Spinal cord (tissue), 10 donors: ENCODE data around the gene ALG14. TPM values are rescaled to one million over a fixed set of nuclear protein-coding genes. Genes with fewer than 3 reads are reported as not detected.

Source experiments
- DNase-seq, 6 donors: peaks; one replicate each; pipeline versions ENCODE4 v3.0.0 to v3.0.0-alpha.2; 2013 to 2015; ENCODE audit warnings: low spot score in 6 of 6, low read depth in 4 of 6
- H3K27ac ChIP-seq: one replicate; pipeline ENCODE4 v1.5.1; 2013; ENCODE audit warnings: low read depth, low read length, control low read depth
- H3K27me3 ChIP-seq: one replicate; pipeline ENCODE4 v1.6.1; 2013; ENCODE audit warnings: low read length; ENCODE audit not compliant: control insufficient read depth, insufficient read depth
- H3K36me3 ChIP-seq: one replicate; pipeline ENCODE4 v1.6.1; 2013; ENCODE audit warnings: low read length; ENCODE audit not compliant: control insufficient read depth, insufficient read depth
- H3K4me1 ChIP-seq: one replicate; pipeline ENCODE4 v1.6.1; 2013; ENCODE audit warnings: low read length; ENCODE audit not compliant: control insufficient read depth, insufficient read depth
- H3K4me3 ChIP-seq: one replicate; pipeline ENCODE4 v1.5.1; 2013; ENCODE audit warnings: low read depth, low read length, control low read depth
- H3K9me3 ChIP-seq: one replicate; pipeline ENCODE4 v1.6.1; 2013; ENCODE audit warnings: low read length; ENCODE audit not compliant: control insufficient read depth, insufficient read depth
- WGBS: methylation state at CpG from one replicate; pipeline ENCODE4 v1.1.5; 2013; ENCODE audit warnings: missing lambda C conversion rate; ENCODE audit not compliant: insufficient coverage; 5-methylcytosine and 5-hydroxymethylcytosine counted together
- polyA plus RNA-seq, 2 donors: library from polyadenylated mRNA; unstranded; fragments of 120-200 nt; gene quantifications; one replicate each; pipeline ENCODE4 v1.2.1, GENCODE V29; 2013; ENCODE audit not compliant: insufficient read length in 2 of 2
- total RNA-seq, 2 donors: library from RNA; depleted of rRNA in 1 of 2; stranded (reverse); fragments of 120-200 nt in 1 of 2; fragments of >200 nt in 1 of 2; gene quantifications; one replicate each; pipeline versions ENCODE4 v1.2.3 to v1.2.4, GENCODE V29; 2013 to 2014
- donor health status: healthy.

ALG14 gene
- total and polyA plus RNA-seq, 4 donors = 4.0 to 14.4 (median 8.2) TPM

DNA sequence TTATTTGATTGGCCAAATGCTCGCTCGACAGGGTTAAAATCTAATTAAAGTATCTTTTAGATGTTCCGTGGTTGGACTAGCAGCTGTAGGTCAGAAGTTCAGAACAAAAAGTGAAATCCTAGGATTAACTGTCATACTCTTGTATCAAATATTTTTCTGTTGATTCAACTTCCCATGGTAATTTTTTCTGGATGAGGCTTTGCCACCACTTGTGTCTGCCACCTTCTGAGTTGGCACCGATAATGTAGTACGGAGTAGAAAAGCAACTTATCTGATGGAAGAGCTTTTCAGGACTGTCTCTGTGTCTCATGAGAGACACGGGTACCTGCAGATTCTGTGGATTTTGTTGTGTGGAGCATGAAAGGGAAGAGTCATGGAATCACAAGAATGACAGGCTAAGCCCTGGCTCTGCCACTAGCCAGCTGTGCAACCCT is 101.2 kb downstream of the ALG14 start:
- Histone ChIP-seq H3K27ac (no peak overlapping the region), H3K4me3 (no peak overlapping the region), H3K27me3 (no peaks in the 10 kb centered on the region), H3K36me3 (peaks cover 2% of the 10 kb centered on the region), H3K9me3 (no peaks in the 10 kb centered on the region), H3K4me1 (no peaks in the 10 kb centered on the region)
- WGBS = 86% methylated on average over 3 of the region's 6 CpGs
- no peak for DNase-seq

DNA sequence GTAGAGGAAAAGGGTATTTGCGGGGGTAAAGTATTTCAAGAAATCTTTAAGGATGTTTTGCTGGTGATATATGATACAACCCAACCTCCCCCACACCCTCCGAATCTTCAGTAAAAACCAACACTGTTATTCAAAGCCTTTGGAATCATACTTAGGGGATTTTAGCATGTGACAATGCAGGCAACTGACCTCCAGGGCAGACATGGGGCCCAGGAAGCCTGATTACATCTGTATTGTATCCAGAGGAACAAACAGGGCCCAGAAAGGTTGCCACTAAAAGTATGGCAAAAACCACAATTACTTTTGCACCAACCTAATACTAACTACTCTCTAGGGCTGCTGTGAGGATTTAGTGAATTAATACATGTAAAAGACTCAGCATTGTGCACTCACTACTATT is 102.0 kb downstream of the ALG14 start:
- no peak for DNase-seq

DNA sequence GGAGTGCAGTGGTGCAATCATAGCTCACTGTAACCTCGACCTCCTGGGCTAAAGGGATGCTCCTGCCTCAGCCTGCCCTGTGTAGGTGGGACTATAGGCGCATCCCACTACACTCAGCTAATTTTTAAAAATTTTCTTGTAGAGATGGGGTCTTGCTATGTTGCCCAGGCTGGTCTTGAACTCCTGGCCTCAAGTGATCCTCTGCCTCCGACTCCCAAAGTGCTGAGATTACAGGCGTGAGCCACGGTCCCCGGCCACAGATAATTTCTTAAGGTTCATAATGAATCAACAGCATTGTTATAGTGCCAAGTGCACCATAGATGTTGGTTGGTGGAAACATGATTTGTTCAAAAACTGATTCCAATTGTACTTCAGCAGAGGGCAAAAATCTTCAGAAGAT is 103.6 kb downstream of the ALG14 start:
- H3K9me3 ChIP-seq = no peaks in the 10 kb centered on the region
- no peak for DNase-seq
- no CpG with 5 or more reads among the region's 6 CpGs for WGBS
- no peaks in the 10 kb centered on the region for H3K27me3 ChIP-seq
- no peak overlapping the region for H3K4me3 ChIP-seq
- no peak overlapping the region for H3K27ac ChIP-seq
- peaks cover 2% of the 10 kb centered on the region for H3K36me3 ChIP-seq
- no peaks in the 10 kb centered on the region for H3K4me1 ChIP-seq

More for the DNA sequence above, 102.0 kb downstream of the ALG14 start:
- H3K27ac ChIP-seq = no peak overlapping the region
- no peaks in the 10 kb centered on the region for H3K27me3 ChIP-seq
- 20% methylated on average over 1 of the region's 2 CpGs for WGBS
- H3K9me3 ChIP-seq = no peaks in the 10 kb centered on the region
- peaks cover 2% of the 10 kb centered on the region for H3K36me3 ChIP-seq
- no peaks in the 10 kb centered on the region for H3K4me1 ChIP-seq
- H3K4me3 ChIP-seq = no peak overlapping the region

DNA sequence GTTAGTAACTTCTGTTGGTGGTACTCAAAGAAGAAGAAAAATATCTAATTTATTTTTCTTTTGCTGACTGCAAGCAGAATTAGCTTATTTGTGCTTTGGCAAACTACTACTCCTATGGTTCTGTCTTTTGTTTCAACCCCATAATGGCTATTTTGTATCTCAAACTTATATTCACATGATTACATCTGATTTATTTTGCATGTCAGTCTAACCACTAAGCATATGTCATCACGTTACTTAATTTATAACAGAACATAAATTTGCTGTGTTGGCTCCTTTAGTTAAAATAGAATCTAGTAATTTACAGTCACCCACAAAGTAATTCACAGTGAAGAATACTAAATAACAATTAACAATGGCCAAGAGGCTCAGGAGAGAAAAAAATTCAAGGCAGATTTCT is 106.7 kb downstream of the ALG14 start:
- Histone ChIP-seq H3K27ac (no peak overlapping the region), H3K4me3 (no peak overlapping the region), H3K9me3 (no peaks in the 10 kb centered on the region), H3K36me3 (no peaks in the 10 kb centered on the region), H3K4me1 (no peaks in the 10 kb centered on the region), H3K27me3 (no peaks in the 10 kb centered on the region)
- no peak for DNase-seq
- WGBS = no CpG with 5 or more reads among the region's 1 CpG

DNA sequence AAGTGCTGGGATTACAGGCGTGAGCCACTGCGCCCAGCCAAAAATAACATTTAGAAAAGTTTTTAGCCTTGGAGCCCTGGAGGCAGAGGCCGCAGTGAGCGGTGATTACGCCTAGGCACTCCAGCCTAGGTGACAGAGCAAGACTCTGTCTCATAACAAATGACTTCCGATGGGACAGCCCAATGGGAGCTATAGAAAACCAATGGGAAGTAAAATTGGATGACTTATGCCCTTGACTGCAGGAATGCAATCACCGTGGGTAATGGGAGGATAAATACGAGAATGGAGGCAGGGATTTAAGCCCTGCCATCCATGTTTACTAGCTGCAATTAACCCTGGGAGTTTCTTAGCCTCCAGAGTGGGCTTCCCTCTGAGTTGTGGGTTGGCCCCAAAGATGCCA is 108.9 kb downstream of the ALG14 start:
- no peak overlapping the region for H3K4me3 ChIP-seq
- no peaks in the 10 kb centered on the region for H3K36me3 ChIP-seq
- no peaks in the 10 kb centered on the region for H3K27me3 ChIP-seq
- H3K9me3 ChIP-seq = no peaks in the 10 kb centered on the region
- no peak overlapping the region for H3K27ac ChIP-seq
- peak in 1 of 6 donors; percentile 42 for DNase-seq
- 55% methylated on average over 4 of the region's 8 CpGs for WGBS
- no peaks in the 10 kb centered on the region for H3K4me1 ChIP-seq

DNA sequence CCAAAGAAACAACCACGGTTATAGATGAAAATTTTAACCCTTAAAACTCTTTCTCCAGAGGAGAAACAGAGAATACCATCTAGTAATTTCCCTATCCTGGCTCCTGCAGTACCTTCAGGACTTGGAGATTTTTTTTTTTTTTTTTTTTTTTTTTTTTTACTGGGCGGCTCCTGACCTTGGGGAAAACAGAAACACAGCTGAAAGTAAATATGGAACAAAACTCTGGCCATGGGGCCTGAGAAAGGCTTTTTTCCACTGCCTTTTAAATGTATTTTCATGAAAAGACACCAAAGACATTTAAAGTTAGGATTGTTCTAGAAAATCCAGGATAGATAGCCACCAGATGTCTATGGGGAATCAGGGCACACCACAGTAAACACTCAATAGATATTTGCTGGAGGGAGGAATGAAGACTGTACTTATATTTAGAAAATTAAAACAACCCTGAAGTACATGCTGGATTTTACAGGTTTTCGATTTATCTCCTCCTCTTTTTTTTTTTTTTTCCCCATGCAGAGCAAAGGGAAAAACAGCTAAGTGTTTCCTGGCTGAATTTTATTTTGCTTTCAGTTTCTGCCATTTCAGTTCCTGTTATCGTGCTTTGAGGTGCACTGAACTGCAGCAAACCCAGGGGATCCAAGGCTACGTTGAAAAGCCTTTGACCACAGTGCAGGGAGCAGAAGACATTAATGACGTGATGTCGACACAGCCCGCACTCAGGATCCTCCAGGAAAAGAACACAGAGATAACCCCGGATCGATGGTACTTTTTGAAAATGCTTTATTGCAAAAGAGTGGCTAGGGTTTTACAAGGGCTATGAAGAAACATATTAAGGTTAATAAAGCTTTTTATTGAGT is 110.1 kb downstream of the ALG14 start:
- Histone ChIP-seq H3K4me1 (no peaks in the 10 kb centered on the region), H3K27ac (peak overlapping the region; percentile 1), H3K4me3 (peak overlapping the region; percentile 1), H3K36me3 (no peaks in the 10 kb centered on the region), H3K9me3 (no peaks in the 10 kb centered on the region), H3K27me3 (no peaks in the 10 kb centered on the region)
- 51% methylated on average over 6 of the region's 10 CpGs for WGBS
- DNase-seq = peak in 2 of 6 donors; percentile 13 to 43

DNA sequence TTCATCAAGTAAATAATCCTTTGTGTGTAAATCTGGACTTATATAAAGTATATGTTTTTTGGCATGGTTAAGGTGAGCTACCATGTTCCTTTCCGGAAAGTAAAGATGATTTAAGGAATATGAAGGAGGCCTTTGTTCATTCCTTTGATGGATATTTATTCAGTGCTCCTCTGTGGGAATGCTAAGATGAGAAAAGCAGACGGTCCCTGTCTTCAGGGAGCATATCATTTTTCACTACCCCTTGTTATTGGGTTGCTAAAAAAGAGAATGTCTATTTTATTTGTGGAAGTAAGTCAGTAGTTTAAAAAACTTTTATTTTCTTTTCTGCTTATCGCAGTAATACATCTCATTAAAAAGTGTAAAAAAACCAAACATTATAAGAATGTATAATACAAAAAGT is 110.8 kb downstream of the ALG14 start:
- Histone ChIP-seq H3K4me3 (no peak overlapping the region), H3K4me1 (no peaks in the 10 kb centered on the region), H3K36me3 (no peaks in the 10 kb centered on the region), H3K9me3 (no peaks in the 10 kb centered on the region), H3K27me3 (no peaks in the 10 kb centered on the region), H3K27ac (no peak overlapping the region)
- DNase-seq = no peak
- WGBS = 67% methylated on average over 1 of the region's 3 CpGs

DNA sequence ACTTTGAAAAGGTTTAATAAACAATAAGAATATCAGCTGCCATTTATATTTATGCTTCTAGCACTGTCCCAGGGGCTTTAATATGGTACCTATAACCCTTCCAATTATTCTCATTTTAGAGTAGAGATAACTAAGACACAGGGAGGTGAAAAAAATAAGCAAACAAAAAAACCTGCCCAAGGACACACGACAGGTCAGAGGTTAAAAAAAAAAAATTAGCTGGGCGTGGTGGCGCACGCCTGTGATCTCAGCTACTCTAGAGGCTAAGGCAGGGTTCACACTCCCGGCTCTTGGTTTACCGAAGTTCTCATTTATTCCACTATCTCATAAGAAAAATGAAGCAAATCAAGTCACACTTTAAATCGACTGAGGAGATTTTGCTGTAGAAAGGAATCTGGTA is 111.2 kb downstream of the ALG14 start:
- Histone ChIP-seq H3K27ac (no peak overlapping the region), H3K9me3 (no peaks in the 10 kb centered on the region), H3K36me3 (no peaks in the 10 kb centered on the region), H3K4me1 (no peaks in the 10 kb centered on the region), H3K27me3 (no peaks in the 10 kb centered on the region), H3K4me3 (no peak overlapping the region)
- WGBS = no CpG with 5 or more reads among the region's 7 CpGs
- no peak for DNase-seq

DNA sequence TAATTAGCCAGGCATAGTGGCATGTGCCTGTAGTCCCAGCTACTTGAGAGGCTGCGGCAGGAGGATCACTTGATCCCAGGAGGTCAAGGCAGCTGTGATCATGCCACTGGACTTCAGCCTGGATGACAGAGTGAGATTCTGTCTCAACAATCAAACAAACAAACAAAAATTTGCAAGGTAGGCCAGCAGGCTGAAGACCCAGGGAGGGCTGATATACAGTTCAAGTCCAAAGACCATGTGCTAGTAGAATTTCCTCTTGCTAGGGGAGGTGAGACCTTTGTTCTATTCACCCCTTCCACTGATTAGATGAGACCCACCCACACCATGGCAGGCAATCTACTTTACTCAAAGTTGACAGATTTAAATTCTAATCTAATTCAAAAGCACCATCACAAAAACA is 114.7 kb downstream of the ALG14 start:
- no peak overlapping the region for H3K4me3 ChIP-seq
- no peak for DNase-seq
- no peaks in the 10 kb centered on the region for H3K27me3 ChIP-seq
- no peak overlapping the region for H3K27ac ChIP-seq
- no peaks in the 10 kb centered on the region for H3K9me3 ChIP-seq
- no peaks in the 10 kb centered on the region for H3K36me3 ChIP-seq
- no peaks in the 10 kb centered on the region for H3K4me1 ChIP-seq
- 100% methylated on average over 1 of the region's 1 CpG for WGBS
